ENCODE results near the gene MFSD6. TPM values are rescaled to one million over a fixed set of nuclear protein-coding genes. Genes with fewer than 3 reads are reported as not detected.
A peak's percentile ranks its signal among the peaks of the same experiment; 100 is the strongest.
"Not testable (repeated sequence)": the region's sequence is repeated elsewhere in the genome, so short reads cannot be mapped to it uniquely, and the experiment has no call there.

The MFSD6 gene
- total and polyA plus RNA-seq, 12 donors: 9.3 to 253 (median 93.4) TPM

DNA sequence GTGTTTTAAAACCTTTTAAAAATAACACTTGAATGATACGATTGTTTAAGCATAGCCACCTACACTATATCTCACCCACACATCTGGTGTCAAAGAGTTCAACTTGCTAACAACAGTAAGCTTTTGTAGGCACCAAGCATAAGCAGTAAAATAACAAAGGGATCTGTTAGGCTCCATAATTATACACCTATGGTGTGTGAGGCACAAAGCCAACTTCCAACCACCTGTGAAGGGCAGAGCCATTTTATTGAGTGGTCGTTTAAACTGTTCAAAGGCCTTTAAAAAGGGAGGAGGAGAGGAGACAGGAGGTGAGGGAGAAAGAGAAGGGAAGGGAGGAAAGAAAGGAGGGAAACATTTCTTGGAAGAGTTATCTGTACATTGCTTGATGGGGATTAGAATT, 98.5 kb downstream of the MFSD6 start:
- DNase-seq: no peak
- Histone ChIP-seq H3K27me3 (no peaks in the 10 kb centered on the region), H3K9me3 (replicated peaks in 1 of 3) (no peaks in the 10 kb centered on the region), H3K4me1 (replicated peaks in 1 of 2) (peaks cover 5 to 18% of the 10 kb centered on the region in 2 donors), H3K4me3 (no peak overlapping the region), H3K36me3 (replicated peaks in 1 of 2) (peaks cover 0 to 6% of the 10 kb centered on the region in 2 donors), H3K27ac (no peak overlapping the region)
- 77 to 85% (median 79%) methylated on average over 2 of the region's 2 CpGs for WGBS, 4 donors
- intact Hi-C loops (cut with DNase I): no loop called here
- TF ChIP-seq, protein P1, sequence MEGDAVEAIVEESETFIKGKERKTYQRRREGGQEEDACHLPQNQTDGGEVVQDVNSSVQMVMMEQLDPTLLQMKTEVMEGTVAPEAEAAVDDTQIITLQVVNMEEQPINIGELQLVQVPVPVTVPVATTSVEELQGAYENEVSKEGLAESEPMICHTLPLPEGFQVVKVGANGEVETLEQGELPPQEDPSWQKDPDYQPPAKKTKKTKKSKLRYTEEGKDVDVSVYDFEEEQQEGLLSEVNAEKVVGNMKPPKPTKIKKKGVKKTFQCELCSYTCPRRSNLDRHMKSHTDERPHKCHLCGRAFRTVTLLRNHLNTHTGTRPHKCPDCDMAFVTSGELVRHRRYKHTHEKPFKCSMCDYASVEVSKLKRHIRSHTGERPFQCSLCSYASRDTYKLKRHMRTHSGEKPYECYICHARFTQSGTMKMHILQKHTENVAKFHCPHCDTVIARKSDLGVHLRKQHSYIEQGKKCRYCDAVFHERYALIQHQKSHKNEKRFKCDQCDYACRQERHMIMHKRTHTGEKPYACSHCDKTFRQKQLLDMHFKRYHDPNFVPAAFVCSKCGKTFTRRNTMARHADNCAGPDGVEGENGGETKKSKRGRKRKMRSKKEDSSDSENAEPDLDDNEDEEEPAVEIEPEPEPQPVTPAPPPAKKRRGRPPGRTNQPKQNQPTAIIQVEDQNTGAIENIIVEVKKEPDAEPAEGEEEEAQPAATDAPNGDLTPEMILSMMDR (IDR thresholded peaks at IDR 0.05): no peak
- TF ChIP-seq POLR2A (IDR thresholded peaks at IDR 0.05): no peak

DNA sequence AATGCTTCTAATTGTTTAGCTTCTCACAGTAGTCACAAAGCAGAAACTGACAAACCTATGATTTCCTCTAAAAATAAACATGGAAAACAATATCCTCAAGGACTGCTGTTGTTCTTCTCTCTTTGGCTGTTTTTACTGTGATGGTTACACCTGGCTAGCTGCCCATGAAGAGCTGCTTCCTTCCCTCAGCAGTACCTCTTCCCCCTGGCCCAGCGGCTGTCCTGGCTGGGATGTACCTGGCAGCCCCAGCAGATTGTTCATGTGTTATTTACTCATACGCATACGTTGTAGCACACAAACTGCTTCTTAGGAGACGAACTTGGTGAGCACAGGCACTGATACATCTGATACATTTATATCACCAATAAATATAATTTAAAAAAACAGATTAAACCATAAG, 99.0 kb downstream of the MFSD6 start:
- 58 to 74% (median 66%) methylated on average over 4 of the region's 4 CpGs for WGBS, 4 donors
- TF ChIP-seq POLR2A (IDR thresholded peaks at IDR 0.05): no peak
- Histone ChIP-seq H3K4me1 (replicated peaks in 1 of 2) (peaks cover 4 to 14% of the 10 kb centered on the region in 2 donors), H3K27ac (no peak overlapping the region), H3K4me3 (no peak overlapping the region), H3K9me3 (replicated peaks in 1 of 3) (no peaks in the 10 kb centered on the region), H3K27me3 (no peaks in the 10 kb centered on the region), H3K36me3 (replicated peaks in 1 of 2) (peaks cover 0 to 6% of the 10 kb centered on the region in 2 donors)
- intact Hi-C loops (cut with DNase I): no loop called here
- DNase-seq: peak in 4 of 7 donors; percentile 13 to 41 (median 30)

DNA sequence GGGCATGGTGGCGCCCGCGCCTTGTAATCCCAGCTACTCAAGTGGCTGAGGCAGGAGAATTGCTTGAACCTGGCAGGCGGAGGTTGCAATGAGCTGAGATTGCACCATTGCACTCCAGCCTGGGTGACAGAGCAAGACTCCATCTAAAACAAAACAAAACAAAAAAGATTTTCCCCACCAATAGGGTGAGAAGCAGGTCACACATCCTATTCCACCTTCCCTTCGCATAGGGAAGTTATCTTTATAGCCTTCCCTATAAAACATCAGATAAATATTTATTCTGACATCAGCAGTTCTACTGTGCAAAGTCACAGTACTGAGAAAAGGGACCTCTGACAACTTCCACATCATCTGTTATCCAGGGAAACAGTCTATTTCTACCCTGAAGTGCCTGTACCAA, 101.7 kb downstream of the MFSD6 start:
- not testable (repeated sequence) for H3K27ac ChIP-seq; H3K36me3 ChIP-seq (replicated peaks in 1 of 2); H3K9me3 ChIP-seq (replicated peaks in 1 of 3); DNase-seq; H3K27me3 ChIP-seq; H3K4me3 ChIP-seq
- intact Hi-C loops (cut with DNase I): loop anchor here (5.0 to 10.0 kb wide), 2 partner anchors 125 to 128 kb away; no protein-coding TSS in a partner anchor
- H3K4me1 ChIP-seq (replicated peaks in 1 of 2): peaks cover 0 to 14% of the 10 kb centered on the region in 2 donors
- 93 to 100% (median 93%) methylated on average over 4 to 5 of the region's 5 CpGs for WGBS, 4 donors

DNA sequence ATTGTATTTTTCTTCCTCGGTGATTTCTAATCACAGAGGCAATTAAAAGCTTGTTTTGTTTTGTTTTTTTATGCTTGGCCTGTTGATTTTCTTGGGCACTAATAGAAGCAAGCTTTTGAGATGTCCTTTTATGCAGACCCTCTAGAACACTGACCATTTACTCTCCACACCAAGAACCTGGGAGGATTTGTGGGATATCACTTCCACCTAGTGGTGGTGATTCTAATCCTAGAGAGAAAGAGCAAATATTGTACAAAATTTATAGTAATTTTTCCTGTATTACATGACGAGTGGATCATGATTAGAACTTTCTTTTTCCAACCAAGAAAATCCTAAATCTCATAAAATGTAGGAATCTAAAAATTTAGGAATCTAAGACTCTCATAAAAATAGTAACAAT, 102.9 kb downstream of the MFSD6 start:
- no peaks in the 10 kb centered on the region for H3K9me3 ChIP-seq (replicated peaks in 1 of 3)
- intact Hi-C loops (cut with DNase I): loop anchor here (5.0 to 10.0 kb wide), 2 partner anchors 126 to 129 kb away; no protein-coding TSS in a partner anchor
- no peak overlapping the region for H3K4me3 ChIP-seq
- peaks cover 0 to 14% of the 10 kb centered on the region in 2 donors for H3K4me1 ChIP-seq (replicated peaks in 1 of 2)
- H3K36me3 ChIP-seq (replicated peaks in 1 of 2): peaks cover 0 to 4% of the 10 kb centered on the region in 2 donors
- 49 to 70% (median 57%) methylated on average over 2 of the region's 2 CpGs for WGBS, 4 donors
- TF ChIP-seq, protein P1 (IDR thresholded peaks at IDR 0.05): peak; percentile 33 to 69 (median 55)
- no peak for TF ChIP-seq POLR2A (IDR thresholded peaks at IDR 0.05)
- no peak overlapping the region for H3K27ac ChIP-seq
- H3K27me3 ChIP-seq: no peaks in the 10 kb centered on the region
- no peak for DNase-seq

DNA sequence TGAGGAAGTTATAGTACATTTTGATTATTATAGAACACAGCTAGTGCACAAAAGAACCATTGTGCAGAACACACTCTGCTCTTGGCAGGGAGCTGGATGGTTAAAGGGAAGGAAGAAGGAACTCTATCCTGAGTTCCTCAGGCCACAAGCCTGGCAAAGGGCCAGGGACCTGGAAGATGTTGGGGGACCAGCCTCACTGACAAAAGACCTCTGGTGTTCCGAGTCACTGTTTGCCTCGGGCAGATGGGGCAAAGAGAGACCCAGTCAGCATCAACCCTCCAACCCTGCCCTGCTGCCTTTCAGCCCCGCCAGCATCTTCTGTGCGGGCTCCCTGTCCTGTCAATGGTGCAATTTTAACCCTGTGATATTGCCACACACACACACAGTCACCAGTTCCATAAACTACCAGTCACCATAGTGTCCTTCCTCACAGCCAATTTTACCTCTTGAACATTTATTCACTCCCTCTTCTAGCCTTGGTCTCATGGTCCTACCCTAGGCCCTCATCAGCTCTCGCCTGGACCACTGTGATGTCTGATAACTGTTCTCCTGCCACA, 104.5 kb downstream of the MFSD6 start:
- H3K27me3 ChIP-seq: no peaks in the 10 kb centered on the region
- no peak for DNase-seq
- H3K4me3 ChIP-seq: no peak overlapping the region
- peaks cover 0 to 4% of the 10 kb centered on the region in 2 donors for H3K36me3 ChIP-seq (replicated peaks in 1 of 2)
- no peaks in the 10 kb centered on the region for H3K9me3 ChIP-seq (replicated peaks in 1 of 3)
- 73 to 84% (median 79%) methylated on average over 5 of the region's 5 CpGs for WGBS, 4 donors
- H3K4me1 ChIP-seq (replicated peaks in 1 of 2): peaks cover 0 to 3% of the 10 kb centered on the region in 2 donors
- intact Hi-C loops (cut with DNase I): loop anchor here (5.0 to 10.0 kb wide), 2 partner anchors 128 to 130 kb away; no protein-coding TSS in a partner anchor
- TF ChIP-seq, protein P1 (IDR thresholded peaks at IDR 0.05): no peak
- TF ChIP-seq POLR2A (IDR thresholded peaks at IDR 0.05): no peak
- H3K27ac ChIP-seq: no peak overlapping the region
